ENCODE results near the gene GSTP1. TPM values are rescaled to one million over a fixed set of nuclear protein-coding genes. Genes with fewer than 3 reads are reported as not detected.

The GSTP1 gene
- total and polyA plus RNA-seq, 2 of the 8 experiments (the other 6 are each of a cell fraction or from before 2014, with no cell fraction given), result 1,454 to 3,329 TPM

DNA sequence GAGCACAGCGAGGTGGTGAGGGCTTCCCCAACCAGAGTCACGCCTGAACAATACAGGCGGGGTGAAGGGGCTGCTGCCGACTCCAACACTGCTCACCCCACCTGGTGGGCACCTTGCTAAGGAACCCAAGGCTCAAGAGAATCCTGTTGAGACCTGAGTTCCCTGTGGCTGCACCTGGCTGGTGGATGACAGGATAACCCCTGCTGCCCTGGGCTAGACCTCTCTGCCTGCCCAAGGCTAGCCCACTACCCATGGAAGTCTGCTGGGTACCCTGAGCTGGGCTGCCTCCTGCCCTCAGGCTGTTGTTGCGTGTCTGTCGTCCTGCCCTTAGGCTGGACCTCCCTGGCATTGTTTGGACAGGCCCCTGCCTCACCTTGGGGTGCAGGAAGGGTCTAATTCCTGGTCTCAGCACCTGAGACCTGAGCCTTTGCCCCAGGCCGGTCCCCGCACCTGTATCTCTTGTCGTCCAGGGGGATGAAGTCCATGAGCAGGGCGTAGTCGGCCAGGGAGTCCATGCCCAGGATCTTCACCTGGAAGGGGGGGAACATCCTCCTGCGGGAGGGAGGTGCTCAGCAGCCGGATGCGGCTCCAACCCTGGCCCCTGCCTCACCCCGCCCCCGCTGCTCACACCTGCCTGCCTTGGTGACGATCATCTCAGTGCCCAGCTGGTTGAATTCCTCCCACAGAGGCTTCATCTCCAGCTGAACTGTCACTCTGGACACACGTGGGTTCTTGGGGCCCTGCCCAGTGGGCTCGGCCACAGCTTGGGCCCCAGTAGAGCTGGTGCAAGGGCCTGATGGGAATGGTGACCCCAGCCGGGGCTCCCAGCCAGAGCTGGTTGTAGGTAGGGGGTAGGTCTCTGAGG lies 51.0 kb downstream of the GSTP1 start:
- no peak overlapping the region for H3K56ac ChIP-seq (replicated peaks; ENCODE audit: insufficient read length, low read depth, low read length)
- WGBS, 2 experiments (ENCODE audit: extremely low coverage in 1 of 2, insufficient coverage in 1 of 2, insufficient read length in 1 of 2, insufficient replicate concordance in 2 of 2, low coverage in 1 of 2, low lambda C conversion rate in 2 of 2, missing lambda C conversion rate in 1 of 2), result 86% methylated on average over 17 of the region's 20 CpGs; no CpG with 5 or more reads in 1 of the 2 experiments
- no peak overlapping the region for H3K9ac ChIP-seq (replicated peaks in 1 of 4; ENCODE audit: extremely low read depth in 1 of 4, low read depth in 3 of 4, low read length in 3 of 4)
- H2AK5ac ChIP-seq (ENCODE audit: low read depth, low read length), result no peak overlapping the region
- H3K79me2 ChIP-seq (ENCODE audit: control insufficient read depth in 1 of 2, insufficient read depth in 2 of 2, low read length in 2 of 2), result no peaks in the 10 kb centered on the region
- H4K20me1 ChIP-seq (replicated peaks in 1 of 2; ENCODE audit: control insufficient read depth in 1 of 2, insufficient read depth in 2 of 2, low read length in 2 of 2), result no peaks in the 10 kb centered on the region
- ChIA-PET CTCF (ENCODE audit: partially characterized antibody) (interaction anchor here (0.8 to 10.1 kb wide), 10 partner anchors 11 to 278 kb away, joined by 3 to 117 read pairs (median 3); no protein-coding TSS in a partner anchor), POLR2A (ENCODE audit: partially characterized antibody) (interaction anchor here (11.7 kb wide), 1 partner anchor 18 kb away, joined by 194 read pairs; no protein-coding TSS in a partner anchor)
- no peak overlapping the region for H2AFZ ChIP-seq (ENCODE audit: low read length)
- H3K18ac ChIP-seq (ENCODE audit: extremely low read depth, low read length), result no peak overlapping the region
- H3K4me3 ChIP-seq (ENCODE audit: extremely low read depth in 1 of 4, insufficient read depth in 2 of 4, low read depth in 3 of 4, low read length in 4 of 4), result no peak overlapping the region
- no peak overlapping the region for H3K4ac ChIP-seq (replicated peaks; ENCODE audit: insufficient read length, low read depth, low read length)
- H2BK15ac ChIP-seq (ENCODE audit: low read length), result peak overlapping the region; percentile 93; the same call in 1 of the 2 replicates
- no peak overlapping the region for H4K91ac ChIP-seq (replicated peaks; ENCODE audit: insufficient read length, low read length)
- no peak overlapping the region for H3K27ac ChIP-seq (ENCODE audit: low read depth, low read length)
- no peaks in the 10 kb centered on the region for H3K79me1 ChIP-seq (ENCODE audit: low read depth, low read length)
- FAIRE-seq (no peak), DNase-seq (ENCODE audit: low read depth in 1 of 2, low spot score in 2 of 2) (no peak)
- TF ChIP-seq, protein P1, sequence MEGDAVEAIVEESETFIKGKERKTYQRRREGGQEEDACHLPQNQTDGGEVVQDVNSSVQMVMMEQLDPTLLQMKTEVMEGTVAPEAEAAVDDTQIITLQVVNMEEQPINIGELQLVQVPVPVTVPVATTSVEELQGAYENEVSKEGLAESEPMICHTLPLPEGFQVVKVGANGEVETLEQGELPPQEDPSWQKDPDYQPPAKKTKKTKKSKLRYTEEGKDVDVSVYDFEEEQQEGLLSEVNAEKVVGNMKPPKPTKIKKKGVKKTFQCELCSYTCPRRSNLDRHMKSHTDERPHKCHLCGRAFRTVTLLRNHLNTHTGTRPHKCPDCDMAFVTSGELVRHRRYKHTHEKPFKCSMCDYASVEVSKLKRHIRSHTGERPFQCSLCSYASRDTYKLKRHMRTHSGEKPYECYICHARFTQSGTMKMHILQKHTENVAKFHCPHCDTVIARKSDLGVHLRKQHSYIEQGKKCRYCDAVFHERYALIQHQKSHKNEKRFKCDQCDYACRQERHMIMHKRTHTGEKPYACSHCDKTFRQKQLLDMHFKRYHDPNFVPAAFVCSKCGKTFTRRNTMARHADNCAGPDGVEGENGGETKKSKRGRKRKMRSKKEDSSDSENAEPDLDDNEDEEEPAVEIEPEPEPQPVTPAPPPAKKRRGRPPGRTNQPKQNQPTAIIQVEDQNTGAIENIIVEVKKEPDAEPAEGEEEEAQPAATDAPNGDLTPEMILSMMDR (IDR thresholded peaks at IDR 0.05; ENCODE audit: control extremely low read depth in 1 of 3, insufficient read depth in 1 of 3, low read depth in 1 of 3, low read length in 3 of 3), result peak in 2 of 3 experiments; percentile 1 to 8; a peak in 2 of 4 replicates
- TF ChIP-seq BRCA1 (IDR thresholded peaks at IDR 0.05; ENCODE audit: low read depth, low read length), result no peak
- TF ChIP-seq RBBP5 (IDR thresholded peaks at IDR 0.05; ENCODE audit: borderline replicate concordance, low read depth, low read length), result no peak
- TF ChIP-seq SP2 (IDR thresholded peaks at IDR 0.05; ENCODE audit: low read length), result no peak
- TF ChIP-seq BACH1 (IDR thresholded peaks at IDR 0.05; ENCODE audit: low read length), result no peak
- no peaks in the 10 kb centered on the region for H3K9me3 ChIP-seq (ENCODE audit: insufficient read depth in 2 of 2, low read depth in 1 of 2, low read length in 1 of 2)
- H3K14ac ChIP-seq (ENCODE audit: insufficient read length), result no peak overlapping the region
- 0 out of 2 replicates have a peak overlapping the region, but pooled peaks have one; percentile 61 for H2BK5ac ChIP-seq (ENCODE audit: low read depth, low read length)
- peaks cover 0 to 20% (median 12%) of the 10 kb centered on the region in 4 experiments; a peak in 5 of 7 replicates for H3K4me1 ChIP-seq (replicated peaks in 1 of 4; ENCODE audit: control insufficient read depth in 3 of 4, insufficient read depth in 4 of 4, low read length in 3 of 4)
- H2BK12ac ChIP-seq (ENCODE audit: low read depth, low read length), result no peak overlapping the region
- no peaks in the 10 kb centered on the region for H3K36me3 ChIP-seq (ENCODE audit: control insufficient read depth in 2 of 4, insufficient read depth in 4 of 4, low read length in 3 of 4)
- no peak overlapping the region for H3K4me2 ChIP-seq (ENCODE audit: insufficient read depth in 1 of 2, low read depth in 2 of 2, low read length in 2 of 2)
- H4K5ac ChIP-seq (ENCODE audit: insufficient read length, low read depth, low read length), result no peak overlapping the region
- H2BK120ac ChIP-seq (replicated peaks; ENCODE audit: low read depth, low read length), result no peak overlapping the region
- H3K27me3 ChIP-seq (replicated peaks in 1 of 4; ENCODE audit: control insufficient read depth in 3 of 4, extremely low read depth in 1 of 4, insufficient read depth in 3 of 4, low read length in 3 of 4), result peaks cover 0 to 7% (median 3%) of the 10 kb centered on the region in 4 experiments; a peak in 4 of 7 replicates
- H3K23ac ChIP-seq (ENCODE audit: insufficient read length), result no peak overlapping the region
- no peak overlapping the region for H4K8ac ChIP-seq (ENCODE audit: extremely low read depth, insufficient read depth, low read length)
- 0 out of 2 replicates have a peak overlapping the region, but pooled peaks have one; percentile 37 for H2BK20ac ChIP-seq (ENCODE audit: low read length)
- H3K23me2 ChIP-seq (ENCODE audit: low read depth, low read length), result peaks cover 2% of the 10 kb centered on the region; the same call in 1 of the 2 replicates
